Lower leg skin (tissue), 3 donors: Measurements from ENCODE around the gene CRY2.

Source experiments
- POLR2A ChIP-seq, 2 donors: fragments of 450-650 bp; IDR thresholded peaks; one replicate each; pipeline ENCODE4 v1.6.1; 2016 to 2017; ENCODE audit warnings: antibody characterized with exemption in 2 of 2, mild to moderate bottlenecking in 1 of 2, moderate library complexity in 1 of 2
- TF ChIP-seq, protein P1 (sequence below), 3 donors: fragments of 450-650 bp; IDR thresholded peaks; one replicate each; pipeline ENCODE4 v1.5.1; 2016; ENCODE audit warnings: antibody characterized with exemption in 3 of 3, mild to moderate bottlenecking in 3 of 3, moderate library complexity in 2 of 3

DNA sequence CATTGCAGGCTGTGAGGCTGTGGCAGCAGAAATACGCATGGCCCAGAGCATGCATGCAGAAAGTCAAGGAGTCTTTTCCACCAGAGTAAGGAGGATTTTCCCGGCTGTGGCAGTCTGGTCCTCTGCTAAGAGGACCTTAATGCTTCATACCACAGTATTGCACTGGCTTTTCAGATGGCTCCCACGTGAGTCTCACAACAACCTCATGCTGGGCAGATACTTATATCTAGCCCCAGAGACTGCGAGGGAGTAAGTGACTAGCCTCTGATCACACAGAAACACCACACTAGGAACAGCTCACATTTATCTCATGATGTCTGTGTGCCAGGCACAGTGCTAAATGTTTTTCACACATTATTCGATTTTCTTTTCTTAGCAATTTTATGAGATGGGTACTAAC is 8.0 kb downstream of the CRY2 start:
- TF ChIP-seq, protein P1, sequence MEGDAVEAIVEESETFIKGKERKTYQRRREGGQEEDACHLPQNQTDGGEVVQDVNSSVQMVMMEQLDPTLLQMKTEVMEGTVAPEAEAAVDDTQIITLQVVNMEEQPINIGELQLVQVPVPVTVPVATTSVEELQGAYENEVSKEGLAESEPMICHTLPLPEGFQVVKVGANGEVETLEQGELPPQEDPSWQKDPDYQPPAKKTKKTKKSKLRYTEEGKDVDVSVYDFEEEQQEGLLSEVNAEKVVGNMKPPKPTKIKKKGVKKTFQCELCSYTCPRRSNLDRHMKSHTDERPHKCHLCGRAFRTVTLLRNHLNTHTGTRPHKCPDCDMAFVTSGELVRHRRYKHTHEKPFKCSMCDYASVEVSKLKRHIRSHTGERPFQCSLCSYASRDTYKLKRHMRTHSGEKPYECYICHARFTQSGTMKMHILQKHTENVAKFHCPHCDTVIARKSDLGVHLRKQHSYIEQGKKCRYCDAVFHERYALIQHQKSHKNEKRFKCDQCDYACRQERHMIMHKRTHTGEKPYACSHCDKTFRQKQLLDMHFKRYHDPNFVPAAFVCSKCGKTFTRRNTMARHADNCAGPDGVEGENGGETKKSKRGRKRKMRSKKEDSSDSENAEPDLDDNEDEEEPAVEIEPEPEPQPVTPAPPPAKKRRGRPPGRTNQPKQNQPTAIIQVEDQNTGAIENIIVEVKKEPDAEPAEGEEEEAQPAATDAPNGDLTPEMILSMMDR (IDR thresholded peaks at IDR 0.05) = no peak
- TF ChIP-seq POLR2A (IDR thresholded peaks at IDR 0.05) = no peak
